ENCODE results near the gene C10orf105. TPM values are rescaled to one million over a fixed set of nuclear protein-coding genes. Genes with fewer than 3 reads are reported as not detected.

Gene C10orf105
- total RNA-seq, 1 experiment from 2014 or later = not detected

DNA sequence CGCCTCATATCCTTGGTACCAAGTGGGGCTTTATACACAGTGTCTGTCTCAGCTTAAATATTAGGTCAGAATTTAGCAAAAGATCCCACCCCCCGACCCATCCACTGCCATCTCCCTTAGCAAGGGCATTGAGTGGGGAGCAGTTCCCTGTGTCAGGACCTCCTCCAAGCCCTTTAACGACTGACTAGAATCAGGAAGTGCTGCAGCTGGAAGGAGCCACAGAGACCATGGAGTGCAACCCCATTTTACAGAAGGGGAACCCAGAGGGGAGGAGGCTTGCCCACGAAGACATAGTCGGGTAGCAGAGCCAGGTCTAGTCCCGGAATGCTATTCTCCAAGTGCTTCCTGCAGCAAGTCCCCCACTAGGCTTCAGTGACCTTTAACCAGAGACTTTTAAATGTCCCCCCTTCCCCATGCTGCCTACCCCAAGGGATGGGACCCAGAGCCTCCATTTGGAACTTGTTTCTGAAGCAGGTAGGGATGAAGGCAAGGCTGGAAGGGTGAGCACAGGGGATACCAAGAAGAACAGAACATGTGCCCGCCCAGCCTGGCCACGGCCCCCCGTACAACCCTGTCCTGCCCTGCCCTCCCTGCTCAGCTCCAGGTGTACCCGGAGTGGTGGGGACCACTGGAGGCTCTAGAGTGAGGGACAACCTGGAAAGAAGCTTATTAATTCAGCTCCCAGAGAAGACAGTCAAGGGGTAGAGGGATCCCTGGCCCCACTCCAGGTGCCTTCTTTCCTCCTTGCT, 41.3 kb downstream of the C10orf105 start:
- no peaks in the 10 kb centered on the region for H3K79me2 ChIP-seq (ENCODE audit: low read length)
- CTCF ChIA-PET = no interaction called here
- no peak overlapping the region for H3K27ac ChIP-seq (ENCODE audit: low read length)
- no peaks in the 10 kb centered on the region for H3F3A ChIP-seq (ENCODE audit: low read length, unreplicated experiment)
- H3K27me3 ChIP-seq (ENCODE audit: low read length) = peaks cover 17% of the 10 kb centered on the region
- no peaks in the 10 kb centered on the region for H3K4me1 ChIP-seq (ENCODE audit: insufficient read depth, low read length)
- TF ChIP-seq, protein P1, sequence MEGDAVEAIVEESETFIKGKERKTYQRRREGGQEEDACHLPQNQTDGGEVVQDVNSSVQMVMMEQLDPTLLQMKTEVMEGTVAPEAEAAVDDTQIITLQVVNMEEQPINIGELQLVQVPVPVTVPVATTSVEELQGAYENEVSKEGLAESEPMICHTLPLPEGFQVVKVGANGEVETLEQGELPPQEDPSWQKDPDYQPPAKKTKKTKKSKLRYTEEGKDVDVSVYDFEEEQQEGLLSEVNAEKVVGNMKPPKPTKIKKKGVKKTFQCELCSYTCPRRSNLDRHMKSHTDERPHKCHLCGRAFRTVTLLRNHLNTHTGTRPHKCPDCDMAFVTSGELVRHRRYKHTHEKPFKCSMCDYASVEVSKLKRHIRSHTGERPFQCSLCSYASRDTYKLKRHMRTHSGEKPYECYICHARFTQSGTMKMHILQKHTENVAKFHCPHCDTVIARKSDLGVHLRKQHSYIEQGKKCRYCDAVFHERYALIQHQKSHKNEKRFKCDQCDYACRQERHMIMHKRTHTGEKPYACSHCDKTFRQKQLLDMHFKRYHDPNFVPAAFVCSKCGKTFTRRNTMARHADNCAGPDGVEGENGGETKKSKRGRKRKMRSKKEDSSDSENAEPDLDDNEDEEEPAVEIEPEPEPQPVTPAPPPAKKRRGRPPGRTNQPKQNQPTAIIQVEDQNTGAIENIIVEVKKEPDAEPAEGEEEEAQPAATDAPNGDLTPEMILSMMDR (conservative IDR thresholded peaks at IDR 0.05; ENCODE audit: low read depth, low read length) = no peak
- TF ChIP-seq EZH2phosphoT487 (IDR thresholded peaks at IDR 0.05; ENCODE audit: borderline replicate concordance, low read length) (no peak), EZH2 (IDR thresholded peaks at IDR 0.05; ENCODE audit: low read length, unreplicated experiment) (no peak)
- ATAC-seq = no peak
- H3K9ac ChIP-seq (ENCODE audit: low read length) = no peak overlapping the region
- H3K4me2 ChIP-seq (ENCODE audit: low read length) = no peak overlapping the region
- BruUV-seq (replicated peaks) = no TSS peak
- H2AFZ ChIP-seq (ENCODE audit: low read length) = no peak overlapping the region
- no peaks in the 10 kb centered on the region for H4K20me1 ChIP-seq (ENCODE audit: low read length)
- no peak overlapping the region for H3K4me3 ChIP-seq (ENCODE audit: low read length)
- POLR2A ChIA-PET (ENCODE audit: unreplicated experiment) = no interaction called here
- no peaks in the 10 kb centered on the region for H3K9me2 ChIP-seq (replicated peaks; ENCODE audit: low read length)
- intact Hi-C loops (cut with micrococcal nuclease) = no loop called here
- no peaks in the 10 kb centered on the region for H3K36me3 ChIP-seq (ENCODE audit: low read depth, low read length)
- H3K9me3 ChIP-seq (ENCODE audit: low read length) = no peaks in the 10 kb centered on the region
- no peak for DNase-seq

DNA sequence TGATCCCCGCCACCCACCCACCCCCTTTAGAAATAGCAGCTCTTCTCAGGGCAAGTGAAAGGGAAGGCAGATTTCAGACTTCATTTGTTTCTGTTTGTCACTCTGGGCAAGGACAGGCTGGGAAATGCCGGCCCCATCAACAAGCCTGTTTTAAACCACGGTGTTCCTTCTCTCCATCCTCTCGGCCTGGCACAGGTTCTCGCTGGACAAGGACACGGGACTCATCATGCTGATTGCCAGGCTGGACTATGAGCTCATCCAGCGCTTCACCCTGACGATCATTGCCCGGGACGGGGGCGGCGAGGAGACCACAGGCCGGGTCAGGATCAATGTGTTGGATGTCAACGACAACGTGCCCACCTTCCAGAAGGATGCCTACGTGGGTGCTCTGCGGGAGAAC, 42.3 kb downstream of the C10orf105 start:
- Histone ChIP-seq H2AFZ (ENCODE audit: low read length) (no peak overlapping the region), H3K4me2 (ENCODE audit: low read length) (no peak overlapping the region), H3K27me3 (ENCODE audit: low read length) (peaks cover 17% of the 10 kb centered on the region), H3F3A (ENCODE audit: low read length, unreplicated experiment) (no peaks in the 10 kb centered on the region), H4K20me1 (ENCODE audit: low read length) (no peaks in the 10 kb centered on the region), H3K27ac (ENCODE audit: low read length) (no peak overlapping the region), H3K9me3 (ENCODE audit: low read length) (no peaks in the 10 kb centered on the region), H3K79me2 (ENCODE audit: low read length) (no peaks in the 10 kb centered on the region), H3K9me2 (replicated peaks; ENCODE audit: low read length) (no peaks in the 10 kb centered on the region), H3K4me3 (ENCODE audit: low read length) (no peak overlapping the region), H3K36me3 (ENCODE audit: low read depth, low read length) (no peaks in the 10 kb centered on the region), H3K4me1 (ENCODE audit: insufficient read depth, low read length) (no peaks in the 10 kb centered on the region), H3K9ac (ENCODE audit: low read length) (no peak overlapping the region)
- POLR2A ChIA-PET (ENCODE audit: unreplicated experiment) = interaction anchor here (0.6 kb wide), 1 partner anchor 365 kb away, joined by 9 read pairs; no protein-coding TSS in a partner anchor
- ATAC-seq = no peak
- BruUV-seq (replicated peaks) = no TSS peak
- DNase-seq = no peak
- CTCF ChIA-PET = interaction anchor here (1.0 kb wide), 1 partner anchor 97 kb away, joined by 3 read pairs; no protein-coding TSS in a partner anchor
- intact Hi-C loops (cut with micrococcal nuclease) = no loop called here
- TF ChIP-seq EZH2phosphoT487 (IDR thresholded peaks at IDR 0.05; ENCODE audit: borderline replicate concordance, low read length) = no peak
- no peak for TF ChIP-seq EZH2 (IDR thresholded peaks at IDR 0.05; ENCODE audit: low read length, unreplicated experiment)
- TF ChIP-seq, protein P1 (conservative IDR thresholded peaks at IDR 0.05; ENCODE audit: low read depth, low read length) = no peak

DNA sequence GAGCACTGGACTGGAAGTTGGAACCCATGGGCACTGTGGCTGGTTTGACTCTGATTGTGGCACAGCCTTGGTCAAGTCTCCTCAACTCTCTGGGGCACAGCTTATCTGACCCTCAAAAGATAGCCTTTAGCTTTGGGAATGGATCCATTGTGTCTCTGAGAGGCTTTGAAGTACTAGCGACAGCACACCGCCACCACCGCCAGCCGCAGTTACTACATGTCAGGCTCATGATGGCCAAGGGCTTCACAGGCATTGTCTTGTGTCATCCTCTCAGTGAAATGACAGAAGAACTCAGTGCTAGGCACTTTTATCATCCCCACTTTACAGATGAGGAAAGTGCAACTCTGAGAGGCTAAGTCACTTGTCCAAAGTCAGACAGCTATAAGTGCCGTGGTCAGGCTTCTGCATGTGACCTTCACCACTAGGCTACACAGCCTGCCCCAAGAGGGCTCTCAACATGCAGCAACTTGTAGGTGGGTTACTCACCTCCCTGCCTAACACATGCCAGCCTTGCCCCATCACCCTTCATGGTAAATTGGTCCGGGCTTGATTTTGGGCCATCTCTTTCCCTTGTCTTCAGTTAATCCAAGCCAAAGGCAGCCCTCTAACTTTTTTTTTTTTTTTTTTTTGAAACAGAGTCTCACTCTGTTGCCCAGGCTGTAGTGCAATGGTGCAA, 44.1 kb downstream of the C10orf105 start:
- intact Hi-C loops (cut with micrococcal nuclease) = no loop called here
- ChIA-PET CTCF (no interaction called here), POLR2A (ENCODE audit: unreplicated experiment) (no interaction called here)
- TF ChIP-seq EZH2 (IDR thresholded peaks at IDR 0.05; ENCODE audit: low read length, unreplicated experiment) = no peak
- TF ChIP-seq, protein P1 (conservative IDR thresholded peaks at IDR 0.05; ENCODE audit: low read depth, low read length) = no peak
- TF ChIP-seq EZH2phosphoT487 (IDR thresholded peaks at IDR 0.05; ENCODE audit: borderline replicate concordance, low read length) = no peak
- H3K9ac ChIP-seq (ENCODE audit: low read length) = no peak overlapping the region
- H4K20me1 ChIP-seq (ENCODE audit: low read length) = no peaks in the 10 kb centered on the region
- H2AFZ ChIP-seq (ENCODE audit: low read length) = no peak overlapping the region
- H3K4me3 ChIP-seq (ENCODE audit: low read length) = no peak overlapping the region
- peaks cover 17% of the 10 kb centered on the region for H3K27me3 ChIP-seq (ENCODE audit: low read length)
- no peak overlapping the region for H3K4me2 ChIP-seq (ENCODE audit: low read length)
- no TSS peak for BruUV-seq (replicated peaks)
- no peaks in the 10 kb centered on the region for H3K9me3 ChIP-seq (ENCODE audit: low read length)
- H3K4me1 ChIP-seq (ENCODE audit: insufficient read depth, low read length) = no peaks in the 10 kb centered on the region
- DNase-seq (no peak), ATAC-seq (no peak)
- H3K79me2 ChIP-seq (ENCODE audit: low read length) = no peaks in the 10 kb centered on the region
- no peaks in the 10 kb centered on the region for H3F3A ChIP-seq (ENCODE audit: low read length, unreplicated experiment)
- no peak overlapping the region for H3K27ac ChIP-seq (ENCODE audit: low read length)
- H3K36me3 ChIP-seq (ENCODE audit: low read depth, low read length) = no peaks in the 10 kb centered on the region
- H3K9me2 ChIP-seq (replicated peaks; ENCODE audit: low read length) = no peaks in the 10 kb centered on the region

Measured in PC-3 (cell line).